ENCODE data around the gene CYP3A4.
"Not testable (repeated sequence)": the region's sequence is repeated elsewhere in the genome, so short reads cannot be mapped to it uniquely, and the experiment has no call there.

DNA sequence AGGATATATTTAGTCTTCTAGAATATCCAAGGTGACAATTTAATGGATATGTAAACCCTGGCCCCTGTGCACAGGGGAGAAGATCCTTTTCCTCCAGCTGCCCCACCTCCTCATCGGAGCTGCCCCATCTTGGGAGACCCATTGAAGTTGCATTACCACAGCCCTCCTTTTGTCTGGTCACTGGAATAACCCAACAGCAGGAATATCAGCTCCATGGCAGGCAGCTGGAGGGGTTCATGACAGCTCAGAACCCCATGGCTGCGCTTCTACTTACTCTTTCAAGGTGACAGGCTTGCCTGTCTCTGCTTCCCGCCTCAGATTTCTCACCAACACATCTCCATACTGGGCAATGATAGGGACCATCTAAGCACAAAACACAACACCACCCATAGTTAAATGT lies 14.5 kb downstream of the CYP3A4 start:
- TF ChIP-seq, protein P1, sequence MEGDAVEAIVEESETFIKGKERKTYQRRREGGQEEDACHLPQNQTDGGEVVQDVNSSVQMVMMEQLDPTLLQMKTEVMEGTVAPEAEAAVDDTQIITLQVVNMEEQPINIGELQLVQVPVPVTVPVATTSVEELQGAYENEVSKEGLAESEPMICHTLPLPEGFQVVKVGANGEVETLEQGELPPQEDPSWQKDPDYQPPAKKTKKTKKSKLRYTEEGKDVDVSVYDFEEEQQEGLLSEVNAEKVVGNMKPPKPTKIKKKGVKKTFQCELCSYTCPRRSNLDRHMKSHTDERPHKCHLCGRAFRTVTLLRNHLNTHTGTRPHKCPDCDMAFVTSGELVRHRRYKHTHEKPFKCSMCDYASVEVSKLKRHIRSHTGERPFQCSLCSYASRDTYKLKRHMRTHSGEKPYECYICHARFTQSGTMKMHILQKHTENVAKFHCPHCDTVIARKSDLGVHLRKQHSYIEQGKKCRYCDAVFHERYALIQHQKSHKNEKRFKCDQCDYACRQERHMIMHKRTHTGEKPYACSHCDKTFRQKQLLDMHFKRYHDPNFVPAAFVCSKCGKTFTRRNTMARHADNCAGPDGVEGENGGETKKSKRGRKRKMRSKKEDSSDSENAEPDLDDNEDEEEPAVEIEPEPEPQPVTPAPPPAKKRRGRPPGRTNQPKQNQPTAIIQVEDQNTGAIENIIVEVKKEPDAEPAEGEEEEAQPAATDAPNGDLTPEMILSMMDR (IDR thresholded peaks at IDR 0.05; ENCODE audit: low read length) = not testable (repeated sequence)
- not testable (repeated sequence) for TF ChIP-seq EZH2 (optimal IDR thresholded peaks at IDR 0.05; ENCODE audit: low read depth, low read length)
